ENCODE data around the gene DGCR2.

The DGCR2 gene

GRCh38 chr22:19070397-19071169 lies 51.6 kb downstream of the DGCR2 start:
- H3K4me1 ChIP-seq: no peaks in the 10 kb centered on the region
- no peak for TF ChIP-seq Cebpa-rat (IDR thresholded peaks at IDR 0.05)
- H3K9ac ChIP-seq: no peak overlapping the region
- no peaks in the 10 kb centered on the region for H3K27me3 ChIP-seq
- no peak overlapping the region for H3K4me3 ChIP-seq
- H3K27ac ChIP-seq: no peak overlapping the region
- H3K36me3 ChIP-seq: peaks cover 75% of the 10 kb centered on the region
- peaks cover 90% of the 10 kb centered on the region for H4K20me1 ChIP-seq
- no peak overlapping the region for H3K4me2 ChIP-seq
- H3K9me3 ChIP-seq: no peaks in the 10 kb centered on the region

GRCh38 chr22:19069451-19069850 lies 52.8 kb downstream of the DGCR2 start:
- peaks cover 96% of the 10 kb centered on the region for H4K20me1 ChIP-seq
- no peak overlapping the region for H3K4me3 ChIP-seq
- H3K4me2 ChIP-seq: no peak overlapping the region
- H3K9me3 ChIP-seq: no peaks in the 10 kb centered on the region
- H3K9ac ChIP-seq: no peak overlapping the region
- peaks cover 87% of the 10 kb centered on the region for H3K36me3 ChIP-seq
- no peaks in the 10 kb centered on the region for H3K27me3 ChIP-seq
- H3K4me1 ChIP-seq: no peaks in the 10 kb centered on the region
- TF ChIP-seq Cebpa-rat (IDR thresholded peaks at IDR 0.05): no peak
- no peak overlapping the region for H3K27ac ChIP-seq

DNA sequence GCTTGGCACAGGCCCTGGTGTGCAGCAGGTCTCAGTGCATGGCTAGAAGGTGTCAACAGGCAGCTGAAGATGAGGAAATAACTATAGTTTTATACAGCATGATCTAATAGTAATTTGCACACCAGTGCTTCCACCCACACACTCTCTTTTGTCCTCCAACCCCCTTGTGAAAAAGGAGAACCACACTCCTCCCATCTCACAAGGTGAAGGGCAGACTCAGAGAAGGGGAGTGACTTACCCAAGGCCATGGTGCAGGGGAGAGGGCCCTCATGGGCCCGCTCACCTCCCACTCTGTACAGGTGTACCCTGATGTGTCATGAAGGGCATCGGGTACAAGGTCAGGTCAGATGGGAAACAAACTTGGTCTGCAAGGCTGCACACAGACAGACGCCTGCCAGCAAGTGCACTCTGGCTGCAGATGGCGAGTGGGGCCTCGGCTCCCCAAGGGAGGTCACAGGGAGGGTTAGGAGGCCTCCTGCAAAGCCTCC lies 53.4 kb downstream of the DGCR2 start:
- Histone ChIP-seq H3K9ac (no peak overlapping the region), H3K4me1 (no peaks in the 10 kb centered on the region), H3K9me3 (no peaks in the 10 kb centered on the region), H3K27ac (no peak overlapping the region), H3K4me2 (no peak overlapping the region), H4K20me1 (peaks cover 98% of the 10 kb centered on the region), H3K36me3 (peaks cover 93% of the 10 kb centered on the region), H3K4me3 (no peak overlapping the region), H3K27me3 (no peaks in the 10 kb centered on the region)
- no peak for TF ChIP-seq Cebpa-rat (IDR thresholded peaks at IDR 0.05)

DNA sequence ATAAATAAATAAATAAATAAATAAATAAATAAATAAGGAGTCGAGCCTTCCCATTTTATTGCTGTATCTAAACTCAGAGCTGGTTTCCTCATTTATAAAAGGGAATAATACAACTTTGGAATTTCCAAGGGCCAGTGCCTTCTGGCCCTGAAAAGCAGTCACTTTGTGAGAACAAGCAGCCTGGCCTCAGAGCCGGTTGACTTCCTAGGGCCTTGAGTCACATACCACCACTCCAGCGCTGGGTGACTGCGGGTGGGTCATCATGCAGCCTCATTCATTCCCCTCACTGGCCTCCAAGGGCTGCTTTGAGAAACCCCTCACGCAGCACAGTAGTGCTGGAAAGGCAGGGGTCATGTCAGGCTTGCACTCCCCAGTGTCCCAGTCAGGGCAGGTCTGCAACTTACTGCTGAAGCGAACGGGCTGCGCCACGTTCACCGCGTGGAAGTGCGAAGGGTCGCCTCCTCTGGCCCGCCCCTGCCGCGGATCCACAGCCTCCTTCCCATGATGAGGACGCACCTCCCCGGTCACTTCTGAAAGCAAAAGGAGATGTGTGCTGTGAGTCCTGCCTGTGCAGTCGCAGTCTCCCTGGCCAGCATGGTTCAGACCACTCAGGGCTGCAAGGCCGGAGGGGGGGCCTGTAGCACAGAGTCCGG lies 54.4 kb downstream of the DGCR2 start:
- H3K36me3 ChIP-seq: peaks cover 100% of the 10 kb centered on the region
- no peak overlapping the region for H3K9ac ChIP-seq

GRCh38 chr22:19066531-19067271 lies 55.5 kb downstream of the DGCR2 start:
- TF ChIP-seq Cebpa-rat (IDR thresholded peaks at IDR 0.05): no peak
- H3K9ac ChIP-seq: no peak overlapping the region
- H3K4me2 ChIP-seq: no peak overlapping the region
- no peaks in the 10 kb centered on the region for H3K9me3 ChIP-seq
- H4K20me1 ChIP-seq: peaks cover 93% of the 10 kb centered on the region
- H3K27me3 ChIP-seq: no peaks in the 10 kb centered on the region
- no peak overlapping the region for H3K27ac ChIP-seq
- no peaks in the 10 kb centered on the region for H3K4me1 ChIP-seq
- peaks cover 100% of the 10 kb centered on the region for H3K36me3 ChIP-seq
- H3K4me3 ChIP-seq: no peak overlapping the region

More for the DNA sequence above, 54.4 kb downstream of the DGCR2 start:
- Histone ChIP-seq H3K4me1 (no peaks in the 10 kb centered on the region), H3K27ac (no peak overlapping the region), H3K27me3 (no peaks in the 10 kb centered on the region), H3K9me3 (no peaks in the 10 kb centered on the region), H3K4me2 (no peak overlapping the region), H3K4me3 (no peak overlapping the region), H4K20me1 (peaks cover 98% of the 10 kb centered on the region)
- no peak for TF ChIP-seq Cebpa-rat (IDR thresholded peaks at IDR 0.05)

DNA sequence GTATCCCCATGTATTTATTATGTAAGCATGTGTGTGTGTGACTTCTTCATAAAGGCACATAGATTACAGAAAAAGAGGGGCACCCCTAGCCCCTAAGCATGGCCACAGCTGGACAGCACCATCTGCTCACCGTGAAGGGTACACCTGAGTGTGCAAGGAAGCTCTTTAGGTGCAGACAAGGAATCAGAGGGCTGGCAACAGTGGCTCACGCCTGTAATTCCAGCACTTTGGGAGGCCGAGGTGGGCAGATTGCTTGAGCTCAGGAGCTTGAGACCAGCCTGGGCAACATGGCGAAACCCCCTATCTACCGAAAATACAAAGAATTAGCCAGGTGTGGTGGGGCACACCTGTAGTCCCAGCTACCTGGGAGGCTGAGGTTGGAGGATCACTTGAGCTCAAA lies 56.3 kb downstream of the DGCR2 start:
- Histone ChIP-seq H3K9me3 (no peaks in the 10 kb centered on the region), H3K9ac (no peak overlapping the region), H3K27ac (no peak overlapping the region), H3K4me1 (no peaks in the 10 kb centered on the region), H3K27me3 (no peaks in the 10 kb centered on the region), H3K4me3 (no peak overlapping the region), H4K20me1 (peaks cover 95% of the 10 kb centered on the region), H3K4me2 (no peak overlapping the region), H3K36me3 (peaks cover 100% of the 10 kb centered on the region)
- no peak for TF ChIP-seq Cebpa-rat (IDR thresholded peaks at IDR 0.05)

- Histone ChIP-seq H3K9ac (no peak overlapping the region), H3K4me3 (no peak overlapping the region), H3K4me2 (no peak overlapping the region), H4K20me1 (peaks cover 95% of the 10 kb centered on the region), H3K27me3 (no peaks in the 10 kb centered on the region), H3K4me1 (no peaks in the 10 kb centered on the region), H3K27ac (no peak overlapping the region), H3K9me3 (no peaks in the 10 kb centered on the region), H3K36me3 (peaks cover 100% of the 10 kb centered on the region)
- no peak for TF ChIP-seq Cebpa-rat (IDR thresholded peaks at IDR 0.05)
These were observed 56.8 kb downstream of the DGCR2 start for GRCh38 chr22:19065298-19065859.

GRCh38 chr22:19064354-19065054 lies 57.7 kb downstream of the DGCR2 start:
- Histone ChIP-seq H3K9ac (no peak overlapping the region), H3K27me3 (no peaks in the 10 kb centered on the region), H3K4me2 (no peak overlapping the region), H4K20me1 (peaks cover 95% of the 10 kb centered on the region), H3K4me3 (no peak overlapping the region), H3K9me3 (no peaks in the 10 kb centered on the region), H3K27ac (no peak overlapping the region), H3K36me3 (peaks cover 100% of the 10 kb centered on the region), H3K4me1 (no peaks in the 10 kb centered on the region)
- TF ChIP-seq Cebpa-rat (IDR thresholded peaks at IDR 0.05): no peak
